Hepatocyte (in vitro differentiated cells): Measurements from ENCODE around the gene BCL2L12.

ENCODE experiments used
- CTCF ChIP-seq: fragments of 200-600 bp; sonication (generic); IDR thresholded peaks from 2 replicates; pipeline ENCODE4 v1.5.1; 2016; ENCODE audit warnings: antibody characterized with exemption, mild to moderate bottlenecking; ENCODE audit not compliant: poor library complexity
- EZH2 ChIP-seq: fragments of 200-600 bp; sonication (generic); IDR thresholded peaks from 2 replicates; pipeline ENCODE4 v1.6.1; 2016; ENCODE audit warnings: antibody characterized with exemption, mild to moderate bottlenecking, borderline replicate concordance

- no peak for TF ChIP-seq EZH2
- TF ChIP-seq CTCF: no peak
Observed at GRCh38 chr19:49652551-49653465, 12.9 kb upstream of the BCL2L12 start.
